Upper lobe of left lung (tissue), 6 donors: Measurements from ENCODE around the gene C2orf78. TPM values are rescaled to one million over a fixed set of nuclear protein-coding genes. Genes with fewer than 3 reads are reported as not detected.
A peak's percentile ranks its signal among the peaks of the same experiment; 100 is the strongest.

ENCODE experiments used
- ATAC-seq, 2 donors: fragments of 200-7000 bp; cut with Tn5 transposase; one replicate each; pipeline ENCODE4 v1.9.1; 2022; ENCODE audit warnings: mild to moderate bottlenecking in 2 of 2, moderate library complexity in 2 of 2; ENCODE audit not compliant: low FRiP score in 2 of 2
- DNase-seq, 2 donors: peaks; one replicate each; pipeline ENCODE4 v3.0.0-alpha.2; 2019 to 2020
- H3K27ac ChIP-seq, 4 donors: fragments of 200-600 bp; sonication (generic); one replicate each; pipeline ENCODE4 v1.5.1; 2016 to 2019
- H3K27me3 ChIP-seq, 4 donors: fragments of 200-600 bp; sonication (generic); one replicate each; pipeline ENCODE4 v1.5.1; 2017 to 2019
- H3K36me3 ChIP-seq, 4 donors: fragments of 200-600 bp; sonication (generic); one replicate each; pipeline ENCODE4 v1.5.1; 2016 to 2019
- H3K4me1 ChIP-seq, 4 donors: fragments of 200-600 bp; sonication (generic); one replicate each; pipeline ENCODE4 v1.5.1; 2018 to 2019
- H3K4me3 ChIP-seq, 4 donors: fragments of 200-600 bp; sonication (generic); one replicate each; pipeline ENCODE4 v1.5.1; 2017 to 2019; ENCODE audit warnings: mild to moderate bottlenecking in 2 of 4, moderate library complexity in 1 of 4
- H3K9me3 ChIP-seq, 4 donors: fragments of 200-600 bp; sonication (generic); one replicate each; pipeline ENCODE4 v1.5.1; 2018 to 2019
- EP300 ChIP-seq, 4 donors: sonication (generic); formaldehyde crosslinking; IDR thresholded peaks; one replicate each; pipeline ENCODE4 v1.5.1; 2017; ENCODE audit warnings: antibody characterized with exemption in 4 of 4, control low read depth in 2 of 4
- POLR2A ChIP-seq, 4 donors: fragments of 450-650 bp; IDR thresholded peaks; one replicate each; pipeline ENCODE4 v1.5.1; 2016 to 2017; ENCODE audit warnings: antibody characterized with exemption in 4 of 4, mild to moderate bottlenecking in 2 of 4
- POLR2AphosphoS5 ChIP-seq, 2 donors: sonication (generic); formaldehyde crosslinking; IDR thresholded peaks; one replicate each; pipeline ENCODE4 v1.5.1; 2017; ENCODE audit warnings: antibody characterized with exemption in 2 of 2
- WGBS, 2 donors: methylation state at CpG; one replicate each; pipeline ENCODE4 v1.1.5; 2017 to 2018; 5-methylcytosine and 5-hydroxymethylcytosine counted together
- total RNA-seq, 6 donors: library from RNA; depleted of rRNA in 4 of 6; stranded (reverse); fragments of >200 nt in 4 of 6; gene quantifications; one replicate each; pipeline versions ENCODE4 v1.1.0 to v1.2.1, GENCODE V29; 2016 to 2021
- TF ChIP-seq, protein P1 (sequence below), 6 experiments: fragments of 450-650 bp in 4 of 6; fragments of 200-600 bp in 2 of 6; sonication (generic) in 2 of 6; IDR thresholded peaks; one replicate each; pipeline ENCODE4 v1.5.1; 2016 to 2019; ENCODE audit warnings: antibody characterized with exemption in 6 of 6
- donor health status: DM: no; HTN: no; CAD: no; lungs with moderate emphysema.
- donor health status: DM: no; HTN: yes; CAD: no; lungs with severe emphysema.

C2orf78 gene
- total RNA-seq, 6 donors from 2014 or later: not detected

DNA sequence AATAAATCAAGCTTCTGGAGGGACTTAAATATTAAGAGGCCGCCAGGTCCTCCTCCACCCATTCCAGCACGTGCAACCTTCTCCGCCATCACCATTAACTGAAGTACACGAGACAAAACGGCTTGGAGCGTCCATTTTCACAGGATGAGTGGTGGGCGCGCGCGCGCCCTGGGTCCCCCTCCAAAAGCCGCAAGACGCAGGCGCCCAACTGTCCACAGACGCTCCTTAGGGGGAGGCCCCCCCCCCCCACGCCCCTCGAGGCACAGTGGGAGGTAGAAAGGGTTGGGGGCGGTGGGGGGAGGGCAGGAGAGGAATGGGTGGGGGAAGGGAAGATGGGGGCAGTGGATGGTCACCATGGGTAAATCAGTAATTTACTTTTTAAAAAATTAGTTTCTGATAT, 34.3 kb downstream of the C2orf78 start:
- peak in 1 of 2 donors; percentile 69 for DNase-seq
- H3K27me3 ChIP-seq: no peaks in the 10 kb centered on the region
- no peak overlapping the region for H3K27ac ChIP-seq
- no peak for ATAC-seq
- no peak overlapping the region for H3K4me3 ChIP-seq
- H3K9me3 ChIP-seq: no peaks in the 10 kb centered on the region
- H3K4me1 ChIP-seq: no peaks in the 10 kb centered on the region
- no peaks in the 10 kb centered on the region for H3K36me3 ChIP-seq
- TF ChIP-seq, protein P1, sequence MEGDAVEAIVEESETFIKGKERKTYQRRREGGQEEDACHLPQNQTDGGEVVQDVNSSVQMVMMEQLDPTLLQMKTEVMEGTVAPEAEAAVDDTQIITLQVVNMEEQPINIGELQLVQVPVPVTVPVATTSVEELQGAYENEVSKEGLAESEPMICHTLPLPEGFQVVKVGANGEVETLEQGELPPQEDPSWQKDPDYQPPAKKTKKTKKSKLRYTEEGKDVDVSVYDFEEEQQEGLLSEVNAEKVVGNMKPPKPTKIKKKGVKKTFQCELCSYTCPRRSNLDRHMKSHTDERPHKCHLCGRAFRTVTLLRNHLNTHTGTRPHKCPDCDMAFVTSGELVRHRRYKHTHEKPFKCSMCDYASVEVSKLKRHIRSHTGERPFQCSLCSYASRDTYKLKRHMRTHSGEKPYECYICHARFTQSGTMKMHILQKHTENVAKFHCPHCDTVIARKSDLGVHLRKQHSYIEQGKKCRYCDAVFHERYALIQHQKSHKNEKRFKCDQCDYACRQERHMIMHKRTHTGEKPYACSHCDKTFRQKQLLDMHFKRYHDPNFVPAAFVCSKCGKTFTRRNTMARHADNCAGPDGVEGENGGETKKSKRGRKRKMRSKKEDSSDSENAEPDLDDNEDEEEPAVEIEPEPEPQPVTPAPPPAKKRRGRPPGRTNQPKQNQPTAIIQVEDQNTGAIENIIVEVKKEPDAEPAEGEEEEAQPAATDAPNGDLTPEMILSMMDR (IDR thresholded peaks at IDR 0.05): no peak
- TF ChIP-seq POLR2AphosphoS5 (IDR thresholded peaks at IDR 0.05): no peak
- no peak for TF ChIP-seq POLR2A (IDR thresholded peaks at IDR 0.05)
- no peak for TF ChIP-seq EP300 (IDR thresholded peaks at IDR 0.05)
- 83 to 85% methylated on average over 17 to 18 of the region's 18 CpGs for WGBS, 2 donors

GRCh38 chr2:73821227-73821626, 37.2 kb downstream of the C2orf78 start:
- no peak overlapping the region for H3K27ac ChIP-seq
- no peaks in the 10 kb centered on the region for H3K4me1 ChIP-seq
- H3K36me3 ChIP-seq: no peaks in the 10 kb centered on the region
- no peak for DNase-seq
- TF ChIP-seq, protein P1 (IDR thresholded peaks at IDR 0.05): no peak
- TF ChIP-seq EP300 (IDR thresholded peaks at IDR 0.05): no peak
- no peak for TF ChIP-seq POLR2A (IDR thresholded peaks at IDR 0.05)
- TF ChIP-seq POLR2AphosphoS5 (IDR thresholded peaks at IDR 0.05): no peak
- H3K9me3 ChIP-seq: no peaks in the 10 kb centered on the region
- no peak overlapping the region for H3K4me3 ChIP-seq
- ATAC-seq: no peak
- WGBS, 2 donors: 17 to 24% methylated on average over 2 of the region's 2 CpGs
- H3K27me3 ChIP-seq: no peaks in the 10 kb centered on the region

DNA sequence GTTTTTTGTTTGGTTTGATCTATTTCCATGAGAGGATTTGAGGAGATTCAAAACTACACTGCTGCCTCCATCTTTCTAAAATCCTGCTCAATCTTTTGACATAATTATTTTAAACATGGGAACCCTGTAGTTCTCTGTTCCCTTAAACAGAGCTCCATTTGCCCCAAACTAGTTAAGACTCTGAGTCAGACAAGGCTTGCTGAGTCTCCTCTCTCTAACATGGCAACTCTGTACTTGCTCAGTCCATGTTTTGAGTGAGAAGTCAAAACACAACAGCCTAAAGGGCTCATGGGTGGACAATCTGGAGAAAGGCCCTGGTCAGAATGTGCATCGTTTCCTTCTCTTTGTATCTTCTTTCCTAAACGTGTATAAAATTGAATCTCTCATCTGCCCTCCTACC, 37.7 kb downstream of the C2orf78 start:
- 64 to 77% methylated on average over 2 of the region's 2 CpGs for WGBS, 2 donors
- Histone ChIP-seq H3K4me3 (no peak overlapping the region), H3K36me3 (no peaks in the 10 kb centered on the region), H3K27ac (no peak overlapping the region), H3K4me1 (no peaks in the 10 kb centered on the region), H3K27me3 (no peaks in the 10 kb centered on the region), H3K9me3 (no peaks in the 10 kb centered on the region)
- DNase-seq (no peak), ATAC-seq (no peak)
- no peak for TF ChIP-seq POLR2AphosphoS5 (IDR thresholded peaks at IDR 0.05)
- TF ChIP-seq, protein P1 (IDR thresholded peaks at IDR 0.05): no peak
- TF ChIP-seq POLR2A (IDR thresholded peaks at IDR 0.05): no peak
- no peak for TF ChIP-seq EP300 (IDR thresholded peaks at IDR 0.05)

GRCh38 chr2:73822276-73822675, 38.3 kb downstream of the C2orf78 start:
- Histone ChIP-seq H3K27me3 (no peaks in the 10 kb centered on the region), H3K27ac (no peak overlapping the region), H3K36me3 (no peaks in the 10 kb centered on the region), H3K4me3 (no peak overlapping the region), H3K4me1 (no peaks in the 10 kb centered on the region), H3K9me3 (no peaks in the 10 kb centered on the region)
- ATAC-seq: no peak
- no peak for DNase-seq
- 63 to 77% methylated on average over 1 of the region's 1 CpG for WGBS, 2 donors
- TF ChIP-seq EP300 (IDR thresholded peaks at IDR 0.05) (no peak), POLR2AphosphoS5 (IDR thresholded peaks at IDR 0.05) (no peak), POLR2A (IDR thresholded peaks at IDR 0.05) (no peak)
- TF ChIP-seq, protein P1 (IDR thresholded peaks at IDR 0.05): no peak

GRCh38 chr2:73822991-73823390, 39.0 kb downstream of the C2orf78 start:
- H3K36me3 ChIP-seq: no peaks in the 10 kb centered on the region
- no peak overlapping the region for H3K4me3 ChIP-seq
- no peak for TF ChIP-seq POLR2AphosphoS5 (IDR thresholded peaks at IDR 0.05)
- no peak for TF ChIP-seq EP300 (IDR thresholded peaks at IDR 0.05)
- TF ChIP-seq, protein P1 (IDR thresholded peaks at IDR 0.05): no peak
- TF ChIP-seq POLR2A (IDR thresholded peaks at IDR 0.05): no peak
- no peak for DNase-seq
- H3K27ac ChIP-seq: no peak overlapping the region
- ATAC-seq: no peak
- H3K4me1 ChIP-seq: peaks cover under 1 to 3% (median 1%) of the 10 kb centered on the region in 4 donors
- no peaks in the 10 kb centered on the region for H3K27me3 ChIP-seq
- H3K9me3 ChIP-seq: no peaks in the 10 kb centered on the region
- 82 to 86% methylated on average over 2 of the region's 2 CpGs for WGBS, 2 donors
